Mesendoderm (in vitro differentiated cells): ENCODE data around the gene SH3BP4.

Source experiments
- DNase-seq: peaks from one replicate; pipeline ENCODE4 v3.0.0; 2013
- H2AK5ac ChIP-seq: 2 replicates; pipeline ENCODE4 v1.6.1; 2013; ENCODE audit warnings: low read length, inconsistent platforms
- H2BK120ac ChIP-seq: 2 replicates; pipeline ENCODE4 v1.6.1; 2013; ENCODE audit warnings: low read depth, mild to moderate bottlenecking, low read length, moderate library complexity, mixed read lengths
- H2BK15ac ChIP-seq: replicated peaks from 2 replicates; pipeline ENCODE4 v1.6.1; 2013; ENCODE audit warnings: low read depth, mild to moderate bottlenecking, moderate library complexity
- H2BK5ac ChIP-seq: 2 replicates; pipeline ENCODE4 v1.6.1; 2013; ENCODE audit warnings: low read length, inconsistent platforms
- H3K18ac ChIP-seq: 2 replicates; pipeline ENCODE4 v1.6.1; 2013; ENCODE audit warnings: mild to moderate bottlenecking, low read length, mixed read lengths
- H3K23ac ChIP-seq: one replicate; pipeline ENCODE4 v1.6.1; 2013; ENCODE audit warnings: low read length
- H3K27ac ChIP-seq: 2 replicates; pipeline ENCODE4 v1.5.1; 2013; ENCODE audit warnings: low read depth, mild to moderate bottlenecking, inconsistent platforms, low read length, moderate library complexity
- H3K27me3 ChIP-seq: 2 replicates; pipeline ENCODE4 v1.6.1; 2013; ENCODE audit warnings: low read length, control low read depth, mild to moderate bottlenecking, inconsistent platforms; ENCODE audit not compliant: insufficient read depth, poor library complexity
- H3K36me3 ChIP-seq: 2 replicates; pipeline ENCODE4 v1.6.1; 2013; ENCODE audit warnings: low read length, inconsistent platforms; ENCODE audit not compliant: control insufficient read depth, insufficient read depth
- H3K4ac ChIP-seq: one replicate; pipeline ENCODE4 v1.6.1; 2013; ENCODE audit warnings: low read depth, mild to moderate bottlenecking, low read length, moderate library complexity
- H3K4me1 ChIP-seq: 2 replicates; pipeline ENCODE4 v1.6.1; 2013; ENCODE audit warnings: low read depth, low read length, inconsistent platforms; ENCODE audit not compliant: control insufficient read depth
- H3K4me2 ChIP-seq: 2 replicates; pipeline ENCODE4 v1.6.1; 2013; ENCODE audit warnings: low read length
- H3K4me3 ChIP-seq: 2 replicates; pipeline ENCODE4 v1.5.1; 2013; ENCODE audit warnings: mild to moderate bottlenecking, low read length
- H3K56ac ChIP-seq: one replicate; pipeline ENCODE4 v1.6.1; 2013; ENCODE audit warnings: low read length
- H3K79me1 ChIP-seq: 2 replicates; pipeline ENCODE4 v1.6.1; 2013; ENCODE audit warnings: low read length, inconsistent platforms
- H3K79me2 ChIP-seq: 2 replicates; pipeline ENCODE4 v1.6.1; 2013; ENCODE audit warnings: mild to moderate bottlenecking, low read length; ENCODE audit not compliant: control insufficient read depth, insufficient read depth
- H3K9ac ChIP-seq: 2 replicates; pipeline ENCODE4 v1.6.1; 2013; ENCODE audit warnings: low read length, inconsistent platforms
- H4K5ac ChIP-seq: one replicate; pipeline ENCODE4 v1.6.1; 2013; ENCODE audit warnings: low read length
- H4K8ac ChIP-seq: one replicate; pipeline ENCODE4 v1.6.1; 2013; ENCODE audit warnings: low read depth, mild to moderate bottlenecking, control low read depth, low read length, moderate library complexity
- WGBS: extraction: QIAGEN DNeasy Blood & Tissue Kit; methylation state at CpG from one replicate; pipeline ENCODE4 v1.1.7; 2013; ENCODE audit warnings: low lambda C conversion rate, missing lambda C conversion rate; ENCODE audit not compliant: insufficient coverage; ENCODE audit errors: extremely low coverage; 5-methylcytosine and 5-hydroxymethylcytosine counted together

Gene SH3BP4

DNA sequence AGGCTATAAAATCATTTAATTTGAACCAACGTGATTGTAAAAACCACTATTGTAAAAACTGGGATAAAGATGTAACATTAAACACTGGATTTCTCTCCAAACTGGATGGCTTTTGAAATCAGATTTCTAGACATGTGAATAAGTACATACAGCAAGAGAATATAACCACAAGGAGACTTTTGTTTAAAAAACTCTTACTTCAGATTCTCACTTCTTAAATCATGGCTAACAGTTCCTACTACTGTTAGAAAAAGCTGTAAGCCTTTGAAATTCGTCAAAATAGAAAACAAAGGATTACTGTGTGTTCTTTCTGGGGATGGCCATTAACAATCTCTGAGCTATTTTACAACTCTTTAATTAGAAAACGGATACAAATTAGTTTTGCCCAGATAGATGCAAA, 39.4 kb upstream of the SH3BP4 start:
- no peak overlapping the region for H4K8ac ChIP-seq
- no peak overlapping the region for H3K4ac ChIP-seq
- no peak overlapping the region for H3K18ac ChIP-seq
- no peaks in the 10 kb centered on the region for H3K36me3 ChIP-seq
- no peaks in the 10 kb centered on the region for H3K79me1 ChIP-seq
- H3K4me3 ChIP-seq = no peak overlapping the region
- H4K5ac ChIP-seq = no peak overlapping the region
- H3K23ac ChIP-seq = no peak overlapping the region
- H3K27ac ChIP-seq = no peak overlapping the region
- H3K9ac ChIP-seq = no peak overlapping the region
- H3K4me2 ChIP-seq = no peak overlapping the region
- no peak overlapping the region for H2BK120ac ChIP-seq
- no peak overlapping the region for H3K56ac ChIP-seq
- H2BK15ac ChIP-seq = no peak overlapping the region
- WGBS = no CpG with 5 or more reads among the region's 3 CpGs
- no peaks in the 10 kb centered on the region for H3K27me3 ChIP-seq
- H2AK5ac ChIP-seq = no peak overlapping the region
- no peaks in the 10 kb centered on the region for H3K79me2 ChIP-seq
- no peak for DNase-seq
- no peak overlapping the region for H2BK5ac ChIP-seq
- H3K4me1 ChIP-seq = peaks cover 2% of the 10 kb centered on the region

DNA sequence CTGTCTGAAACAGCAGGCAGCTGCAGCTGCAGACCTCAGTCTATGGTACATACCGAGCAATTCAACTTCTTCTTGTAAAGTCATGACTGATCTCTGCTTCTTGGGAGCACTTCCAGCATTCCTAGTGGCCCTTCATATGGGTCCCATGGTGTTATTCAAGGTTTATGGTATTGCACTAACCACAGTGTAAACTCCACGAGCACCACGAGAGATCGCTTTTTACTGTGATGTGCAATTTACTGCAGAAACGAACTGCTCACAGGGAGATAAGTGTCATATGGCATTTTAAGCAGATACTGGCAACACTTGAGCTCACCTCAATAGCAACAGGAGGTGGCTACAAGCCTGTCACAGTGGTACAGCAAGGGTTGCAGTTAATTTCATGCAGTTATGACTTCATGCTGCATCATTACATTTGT, 38.6 kb upstream of the SH3BP4 start:
- no peak overlapping the region for H3K23ac ChIP-seq
- no CpG with 5 or more reads among the region's 5 CpGs for WGBS
- no peaks in the 10 kb centered on the region for H3K79me1 ChIP-seq
- H3K36me3 ChIP-seq = no peaks in the 10 kb centered on the region
- no peak overlapping the region for H2AK5ac ChIP-seq
- no peak overlapping the region for H4K8ac ChIP-seq
- H3K4ac ChIP-seq = no peak overlapping the region
- H4K5ac ChIP-seq = no peak overlapping the region
- DNase-seq = no peak
- H2BK15ac ChIP-seq = no peak overlapping the region
- H3K4me3 ChIP-seq = no peak overlapping the region
- H3K9ac ChIP-seq = no peak overlapping the region
- no peak overlapping the region for H3K18ac ChIP-seq
- H3K27ac ChIP-seq = no peak overlapping the region
- no peak overlapping the region for H3K56ac ChIP-seq
- no peak overlapping the region for H2BK5ac ChIP-seq
- no peaks in the 10 kb centered on the region for H3K79me2 ChIP-seq
- H3K4me2 ChIP-seq = no peak overlapping the region
- H2BK120ac ChIP-seq = no peak overlapping the region
- no peaks in the 10 kb centered on the region for H3K27me3 ChIP-seq
- H3K4me1 ChIP-seq = peaks cover 2% of the 10 kb centered on the region

DNA sequence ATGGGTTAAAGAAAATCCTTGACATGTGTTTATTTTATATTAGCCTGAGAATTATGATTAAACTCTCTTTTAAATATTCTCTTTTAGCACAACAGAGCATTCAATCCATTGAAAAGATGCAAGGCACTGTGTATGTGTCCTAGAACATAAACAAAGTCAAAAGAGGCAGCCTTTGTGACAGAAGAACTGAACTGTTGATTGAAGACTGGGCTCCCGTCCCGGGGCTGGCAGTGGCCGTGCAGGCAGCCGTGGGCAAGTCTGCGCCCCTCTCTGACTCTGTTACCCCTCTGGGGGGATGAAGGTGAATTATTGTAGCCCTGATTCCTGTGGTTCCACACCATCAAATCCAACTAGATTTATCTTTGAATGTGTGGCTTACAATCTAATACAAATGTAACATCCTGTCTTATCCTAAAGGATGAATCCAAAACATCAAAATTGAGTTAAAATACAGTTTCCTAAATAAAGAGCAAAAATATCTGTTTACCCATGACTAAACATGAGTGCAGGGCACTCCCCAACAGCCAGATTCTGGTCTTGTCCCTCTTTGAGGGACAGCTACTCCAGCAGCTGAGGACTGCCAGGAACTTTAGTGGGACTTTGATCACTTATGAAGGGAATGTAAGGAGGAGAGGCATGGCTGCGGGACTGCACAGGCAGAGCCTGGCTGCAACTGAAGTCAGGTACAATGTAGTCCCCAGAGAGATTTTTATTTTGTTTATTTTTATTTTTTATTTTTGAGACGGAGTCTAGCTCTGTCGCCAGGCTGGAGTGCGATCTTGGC, 37.3 kb upstream of the SH3BP4 start:
- H2BK5ac ChIP-seq = no peak overlapping the region
- H3K79me2 ChIP-seq = no peaks in the 10 kb centered on the region
- H2BK15ac ChIP-seq = no peak overlapping the region
- H3K9ac ChIP-seq = no peak overlapping the region
- no peak overlapping the region for H3K4me2 ChIP-seq
- no peak overlapping the region for H3K56ac ChIP-seq
- H3K79me1 ChIP-seq = no peaks in the 10 kb centered on the region
- no peaks in the 10 kb centered on the region for H3K27me3 ChIP-seq
- H2BK120ac ChIP-seq = no peak overlapping the region
- H3K4me3 ChIP-seq = no peak overlapping the region
- no CpG with 5 or more reads among the region's 9 CpGs for WGBS
- no peak overlapping the region for H3K4ac ChIP-seq
- no peak overlapping the region for H3K27ac ChIP-seq
- no peak overlapping the region for H3K23ac ChIP-seq
- no peak overlapping the region for H4K8ac ChIP-seq
- H3K4me1 ChIP-seq = peaks cover 2% of the 10 kb centered on the region
- no peak for DNase-seq
- no peaks in the 10 kb centered on the region for H3K36me3 ChIP-seq
- H2AK5ac ChIP-seq = no peak overlapping the region
- no peak overlapping the region for H4K5ac ChIP-seq
- no peak overlapping the region for H3K18ac ChIP-seq

DNA sequence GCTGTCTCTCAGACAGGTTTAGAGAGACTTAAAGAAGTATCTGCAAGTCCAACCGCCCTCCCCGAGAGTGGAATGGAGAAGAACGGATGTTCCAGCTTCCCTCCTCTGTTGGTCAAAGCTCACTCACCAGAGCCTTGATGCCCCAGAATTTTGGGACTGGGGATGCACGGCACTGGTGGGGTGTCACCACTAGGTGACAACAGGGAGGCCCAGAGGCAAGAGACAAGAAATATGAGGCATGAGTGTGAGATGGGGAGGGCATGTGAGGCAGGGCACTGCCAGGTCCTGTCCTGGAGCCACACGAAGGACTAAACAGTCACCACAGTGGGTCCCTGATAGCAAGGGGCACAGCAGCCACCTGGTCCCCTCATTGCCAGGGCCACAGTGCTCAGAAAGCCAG, 35.1 kb upstream of the SH3BP4 start:
- no peak overlapping the region for H2BK5ac ChIP-seq
- H3K4ac ChIP-seq = no peak overlapping the region
- no peak overlapping the region for H3K27ac ChIP-seq
- no peak overlapping the region for H4K5ac ChIP-seq
- H3K27me3 ChIP-seq = no peaks in the 10 kb centered on the region
- no CpG with 5 or more reads among the region's 5 CpGs for WGBS
- H3K4me2 ChIP-seq = no peak overlapping the region
- no peaks in the 10 kb centered on the region for H3K4me1 ChIP-seq
- H2AK5ac ChIP-seq = no peak overlapping the region
- H3K9ac ChIP-seq = no peak overlapping the region
- DNase-seq = no peak
- H3K4me3 ChIP-seq = no peak overlapping the region
- no peaks in the 10 kb centered on the region for H3K79me2 ChIP-seq
- H3K79me1 ChIP-seq = no peaks in the 10 kb centered on the region
- H3K23ac ChIP-seq = no peak overlapping the region
- no peak overlapping the region for H2BK120ac ChIP-seq
- no peak overlapping the region for H3K18ac ChIP-seq
- no peak overlapping the region for H3K56ac ChIP-seq
- H2BK15ac ChIP-seq = no peak overlapping the region
- no peaks in the 10 kb centered on the region for H3K36me3 ChIP-seq
- no peak overlapping the region for H4K8ac ChIP-seq

DNA sequence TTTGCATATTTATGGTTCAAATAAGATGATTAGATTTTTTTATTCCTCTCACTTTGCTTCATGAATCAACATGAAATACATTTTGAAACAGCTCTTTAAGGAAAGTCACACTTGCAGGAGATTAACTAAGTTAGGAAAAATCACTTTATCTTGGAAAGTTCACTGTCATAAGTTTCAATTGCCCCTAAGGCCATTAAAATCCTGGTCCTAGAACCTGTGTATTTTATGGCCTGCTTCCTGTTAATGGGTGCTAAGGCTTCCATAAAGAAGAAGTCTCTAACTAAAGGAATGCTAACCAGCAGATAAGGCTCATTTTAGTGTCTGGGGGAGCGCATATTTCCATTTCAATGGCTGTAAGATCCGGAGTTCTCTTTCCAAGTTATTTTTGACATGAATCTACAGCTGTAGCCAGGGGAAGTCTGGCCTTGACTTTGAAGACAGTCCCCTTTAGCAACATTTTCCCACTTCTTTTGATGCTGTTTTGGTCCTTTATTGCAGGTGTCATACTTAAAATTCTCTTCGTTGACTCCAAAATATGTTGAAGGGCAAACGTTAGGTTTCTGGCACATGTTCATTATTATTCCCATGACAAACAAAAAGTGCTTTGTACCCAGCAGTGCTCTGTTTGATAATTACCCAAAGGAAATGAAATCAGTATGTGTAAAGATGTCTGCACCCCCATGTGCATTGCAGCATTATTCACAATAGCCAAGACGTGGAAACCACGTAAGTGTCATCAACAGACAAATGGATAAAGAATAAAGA, 34.4 kb upstream of the SH3BP4 start:
- DNase-seq = peak; percentile 38
- Histone ChIP-seq H3K4ac (no peak overlapping the region), H3K18ac (no peak overlapping the region), H3K36me3 (no peaks in the 10 kb centered on the region), H3K4me3 (no peak overlapping the region), H3K23ac (no peak overlapping the region), H2BK15ac (no peak overlapping the region), H4K8ac (no peak overlapping the region), H3K9ac (no peak overlapping the region), H2AK5ac (no peak overlapping the region), H3K4me1 (no peaks in the 10 kb centered on the region), H3K79me1 (no peaks in the 10 kb centered on the region), H3K27me3 (no peaks in the 10 kb centered on the region), H3K4me2 (no peak overlapping the region), H3K56ac (no peak overlapping the region), H2BK120ac (no peak overlapping the region), H2BK5ac (no peak overlapping the region), H3K27ac (no peak overlapping the region), H3K79me2 (no peaks in the 10 kb centered on the region), H4K5ac (no peak overlapping the region)
- no CpG with 5 or more reads among the region's 6 CpGs for WGBS
